ENCODE data around the gene KCNS3. TPM values are rescaled to one million over a fixed set of nuclear protein-coding genes. Genes with fewer than 3 reads are reported as not detected.

KCNS3 gene
- total RNA-seq = 20.3 TPM

GRCh38 chr2:17878281-17879136, at the start of gene KCNS3:
Gene KCNS3 (plus strand): TSS chr2:17878667. CDS start chr2:17931009, 52,342 bp downstream.
- DNase-seq (ENCODE audit: low spot score) = no peak

- DNase-seq (ENCODE audit: low spot score) = peak; percentile 52
Observed at GRCh38 chr2:17830053-17831034, 48.1 kb upstream of the KCNS3 start.

GRCh38 chr2:17835516-17835915, 43.0 kb upstream of the KCNS3 start:
- no peak for DNase-seq (ENCODE audit: low spot score)

GRCh38 chr2:17839959-17840358, 38.5 kb upstream of the KCNS3 start:
- no peak for DNase-seq (ENCODE audit: low spot score)

- DNase-seq (ENCODE audit: low spot score) = no peak
Observed at GRCh38 chr2:17843457-17843856, 35.0 kb upstream of the KCNS3 start.

GRCh38 chr2:17845806-17846205, 32.7 kb upstream of the KCNS3 start:
- DNase-seq (ENCODE audit: low spot score) = no peak

GRCh38 chr2:17846676-17847075, 31.8 kb upstream of the KCNS3 start:
- DNase-seq (ENCODE audit: low spot score) = no peak

GRCh38 chr2:17847236-17847635, 31.2 kb upstream of the KCNS3 start:
- no peak for DNase-seq (ENCODE audit: low spot score)

GRCh38 chr2:17849275-17849674, 29.2 kb upstream of the KCNS3 start:
- no peak for DNase-seq (ENCODE audit: low spot score)

GRCh38 chr2:17850151-17850550, 28.3 kb upstream of the KCNS3 start:
- DNase-seq (ENCODE audit: low spot score) = no peak

GRCh38 chr2:17851731-17852585, 26.5 kb upstream of the KCNS3 start:
- DNase-seq (ENCODE audit: low spot score) = peak; percentile 54

- no peak for DNase-seq (ENCODE audit: low spot score)
Observed at GRCh38 chr2:17853799-17854198, 24.7 kb upstream of the KCNS3 start.

GRCh38 chr2:17857021-17857420, 21.4 kb upstream of the KCNS3 start:
- DNase-seq (ENCODE audit: low spot score) = no peak

- no peak for DNase-seq (ENCODE audit: low spot score)
Observed at GRCh38 chr2:17858064-17858463, 20.4 kb upstream of the KCNS3 start.

GRCh38 chr2:17863539-17863938, 14.9 kb upstream of the KCNS3 start:
- no peak for DNase-seq (ENCODE audit: low spot score)

GRCh38 chr2:17864676-17865075, 13.8 kb upstream of the KCNS3 start:
- no peak for DNase-seq (ENCODE audit: low spot score)

GRCh38 chr2:17867133-17867532, 11.3 kb upstream of the KCNS3 start:
- DNase-seq (ENCODE audit: low spot score) = no peak

GRCh38 chr2:17869128-17869527, 9.3 kb upstream of the KCNS3 start:
- DNase-seq (ENCODE audit: low spot score) = no peak

- no peak for DNase-seq (ENCODE audit: low spot score)
Observed at GRCh38 chr2:17871639-17872038, 6.8 kb upstream of the KCNS3 start.

GRCh38 chr2:17873021-17873420, 5.4 kb upstream of the KCNS3 start:
- no peak for DNase-seq (ENCODE audit: low spot score)

- no peak for DNase-seq (ENCODE audit: low spot score)
Observed at GRCh38 chr2:17876590-17876989, 1.9 kb upstream of the KCNS3 start.
